Mammary epithelial cell (primary cell): ENCODE results near the gene PPM1E.

Experiments
- EZH2 ChIP-seq: IDR thresholded peaks from 2 replicates; pipeline ENCODE4 v1.6.1; 2012; ENCODE audit warnings: low read length, inconsistent platforms, borderline replicate concordance
- TF ChIP-seq, protein P1 (sequence below), 2 donors: IDR thresholded peaks in 1 of 2; conservative IDR thresholded peaks in 1 of 2; 2 replicates each; pipeline ENCODE4 v1.5.1; 2011 to 2012; ENCODE audit warnings: inconsistent platforms in 2 of 2, low read length in 2 of 2, mild to moderate bottlenecking in 2 of 2, control low read depth in 1 of 2, low read depth in 1 of 2; ENCODE audit not compliant: insufficient read depth in 1 of 2; ENCODE audit errors: extremely low read depth in 1 of 2

DNA sequence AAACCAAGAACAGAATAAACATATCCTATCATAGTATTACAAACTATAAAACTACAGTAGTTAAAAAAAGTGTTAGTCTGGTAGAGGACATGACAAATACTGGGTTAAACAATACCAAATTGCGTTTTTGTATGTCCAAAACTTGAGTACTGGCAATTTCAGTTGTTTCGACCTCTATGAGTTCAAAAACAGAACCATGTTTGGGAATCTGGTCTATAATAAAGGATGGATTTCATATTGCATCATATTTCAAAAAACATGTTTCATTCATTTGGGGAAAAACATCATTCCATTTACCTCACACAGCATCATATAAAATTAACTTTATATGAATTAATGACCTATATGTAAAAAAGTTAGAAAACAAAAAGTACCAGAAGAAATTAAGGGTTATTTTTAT, 269.3 kb downstream of the PPM1E start:
- TF ChIP-seq, protein P1, sequence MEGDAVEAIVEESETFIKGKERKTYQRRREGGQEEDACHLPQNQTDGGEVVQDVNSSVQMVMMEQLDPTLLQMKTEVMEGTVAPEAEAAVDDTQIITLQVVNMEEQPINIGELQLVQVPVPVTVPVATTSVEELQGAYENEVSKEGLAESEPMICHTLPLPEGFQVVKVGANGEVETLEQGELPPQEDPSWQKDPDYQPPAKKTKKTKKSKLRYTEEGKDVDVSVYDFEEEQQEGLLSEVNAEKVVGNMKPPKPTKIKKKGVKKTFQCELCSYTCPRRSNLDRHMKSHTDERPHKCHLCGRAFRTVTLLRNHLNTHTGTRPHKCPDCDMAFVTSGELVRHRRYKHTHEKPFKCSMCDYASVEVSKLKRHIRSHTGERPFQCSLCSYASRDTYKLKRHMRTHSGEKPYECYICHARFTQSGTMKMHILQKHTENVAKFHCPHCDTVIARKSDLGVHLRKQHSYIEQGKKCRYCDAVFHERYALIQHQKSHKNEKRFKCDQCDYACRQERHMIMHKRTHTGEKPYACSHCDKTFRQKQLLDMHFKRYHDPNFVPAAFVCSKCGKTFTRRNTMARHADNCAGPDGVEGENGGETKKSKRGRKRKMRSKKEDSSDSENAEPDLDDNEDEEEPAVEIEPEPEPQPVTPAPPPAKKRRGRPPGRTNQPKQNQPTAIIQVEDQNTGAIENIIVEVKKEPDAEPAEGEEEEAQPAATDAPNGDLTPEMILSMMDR (conservative IDR thresholded peaks at IDR 0.05 in 1 of 2, IDR thresholded peaks at IDR 0.05 in 1 of 2; ENCODE audit: extremely low read depth in 1 of 2, insufficient read depth in 1 of 2, low read depth in 1 of 2, low read length in 2 of 2): no peak
- TF ChIP-seq EZH2: no peak
